Loucy (cell line): ENCODE measurements around the gene MYBPC2.

ENCODE experiments used
- CTCF ChIP-seq: fragments of 200-600 bp; sonication (generic); conservative IDR thresholded peaks from 2 replicates; pipeline ENCODE4 v1.5.1; 2014; ENCODE audit warnings: mild to moderate bottlenecking, antibody characterized with exemption, low read length
- EZH2phosphoT487 ChIP-seq: fragments of 200-600 bp; IDR thresholded peaks from 2 replicates; pipeline ENCODE4 v1.6.1; 2018; ENCODE audit warnings: antibody characterized with exemption, mild to moderate bottlenecking, moderate library complexity, borderline replicate concordance

- TF ChIP-seq EZH2phosphoT487 (no peak), CTCF (no peak)
Observed at GRCh38 chr19:50431343-50432220, 1.1 kb upstream of the MYBPC2 start.
